ENCODE results near the gene CNGB1. TPM values are rescaled to one million over a fixed set of nuclear protein-coding genes. Genes with fewer than 3 reads are reported as not detected.

Gene CNGB1
- total RNA-seq, 1 experiment from 2014 or later = 0.04 TPM

DNA sequence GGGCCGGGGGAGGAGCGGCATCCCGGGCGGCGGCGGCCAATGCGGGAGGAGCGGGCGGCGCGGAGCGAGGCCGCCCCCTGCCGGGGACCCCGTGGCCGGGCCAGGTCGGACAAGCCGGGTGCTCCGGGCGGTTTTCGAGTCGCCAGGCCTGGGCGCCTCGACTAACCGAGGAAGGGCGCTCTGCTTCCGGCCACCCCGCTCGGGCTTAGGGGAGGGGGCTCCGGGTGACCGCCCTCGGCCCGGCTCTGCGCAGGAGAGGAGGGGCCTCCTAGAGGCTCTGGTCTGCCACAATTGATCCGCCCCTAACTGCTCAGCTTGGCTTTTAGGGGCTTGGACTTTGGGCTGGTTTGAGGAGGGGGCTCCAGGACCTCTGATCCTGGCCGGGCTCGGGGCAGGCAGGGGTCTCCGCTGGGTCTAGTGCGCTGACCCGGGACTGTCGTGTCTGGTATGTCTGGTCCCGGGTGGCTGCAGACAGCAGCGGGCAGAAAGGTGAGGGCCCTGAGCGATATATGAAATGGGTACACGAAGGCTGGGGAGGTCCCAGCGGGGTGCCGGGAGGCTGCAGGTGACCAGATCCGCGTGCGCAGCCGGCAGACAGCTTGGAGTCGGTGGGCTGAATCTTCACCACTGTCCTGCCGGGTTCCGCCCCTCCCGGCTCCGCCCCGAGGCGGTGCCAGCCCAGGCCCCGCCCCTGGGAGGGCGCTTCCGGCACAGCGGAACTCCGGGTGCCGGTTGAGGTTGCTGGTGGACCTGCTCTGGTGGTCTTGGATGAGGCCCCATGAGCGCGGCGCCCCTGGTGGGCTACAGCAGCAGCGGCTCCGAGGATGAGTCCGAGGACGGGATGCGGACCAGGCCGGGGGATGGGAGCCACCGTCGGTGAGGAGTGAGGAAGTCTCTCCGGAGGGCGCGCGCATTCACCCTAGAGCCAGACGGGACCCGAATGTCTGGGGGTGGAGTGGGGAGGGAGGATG, 30.1 kb upstream of the CNGB1 start, which contains the start of gene USB1:
TSS of gene USB1 (plus strand) at position 702 of the 971 bp plus-strand sequence. CDS start at position 779, 77 bp downstream.
- DNase-seq (peak; percentile 80), ATAC-seq (peak; percentile 78)
- no peaks in the 10 kb centered on the region for H3K27me3 ChIP-seq (ENCODE audit: low read length)
- no peak for TF ChIP-seq EZH2phosphoT487 (IDR thresholded peaks at IDR 0.05; ENCODE audit: borderline replicate concordance, low read length)
- TF ChIP-seq, protein P1, sequence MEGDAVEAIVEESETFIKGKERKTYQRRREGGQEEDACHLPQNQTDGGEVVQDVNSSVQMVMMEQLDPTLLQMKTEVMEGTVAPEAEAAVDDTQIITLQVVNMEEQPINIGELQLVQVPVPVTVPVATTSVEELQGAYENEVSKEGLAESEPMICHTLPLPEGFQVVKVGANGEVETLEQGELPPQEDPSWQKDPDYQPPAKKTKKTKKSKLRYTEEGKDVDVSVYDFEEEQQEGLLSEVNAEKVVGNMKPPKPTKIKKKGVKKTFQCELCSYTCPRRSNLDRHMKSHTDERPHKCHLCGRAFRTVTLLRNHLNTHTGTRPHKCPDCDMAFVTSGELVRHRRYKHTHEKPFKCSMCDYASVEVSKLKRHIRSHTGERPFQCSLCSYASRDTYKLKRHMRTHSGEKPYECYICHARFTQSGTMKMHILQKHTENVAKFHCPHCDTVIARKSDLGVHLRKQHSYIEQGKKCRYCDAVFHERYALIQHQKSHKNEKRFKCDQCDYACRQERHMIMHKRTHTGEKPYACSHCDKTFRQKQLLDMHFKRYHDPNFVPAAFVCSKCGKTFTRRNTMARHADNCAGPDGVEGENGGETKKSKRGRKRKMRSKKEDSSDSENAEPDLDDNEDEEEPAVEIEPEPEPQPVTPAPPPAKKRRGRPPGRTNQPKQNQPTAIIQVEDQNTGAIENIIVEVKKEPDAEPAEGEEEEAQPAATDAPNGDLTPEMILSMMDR (conservative IDR thresholded peaks at IDR 0.05; ENCODE audit: low read depth, low read length) = peak; percentile 48
- no peak for TF ChIP-seq EZH2 (IDR thresholded peaks at IDR 0.05; ENCODE audit: low read length, unreplicated experiment)
- POLR2A ChIA-PET (ENCODE audit: unreplicated experiment) = no interaction called here
- peak within 1 kb of the TSS; percentile 41; the same call in 1 of the 2 replicates for H3K27ac ChIP-seq (ENCODE audit: low read length)
- peaks cover 18% of the 10 kb centered on the region for H3K4me1 ChIP-seq (ENCODE audit: insufficient read depth, low read length)
- peak within 1 kb of the TSS; percentile 74 for H3K9ac ChIP-seq (ENCODE audit: low read length)
- no peaks in the 10 kb centered on the region for H4K20me1 ChIP-seq (ENCODE audit: low read length)
- peak within 1 kb of the TSS; percentile 82 for H2AFZ ChIP-seq (ENCODE audit: low read length)
- no TSS peak for BruUV-seq (replicated peaks)
- H3K4me3 ChIP-seq (ENCODE audit: low read length) = peak within 1 kb of the TSS; percentile 94
- no peaks in the 10 kb centered on the region for H3K79me2 ChIP-seq (ENCODE audit: low read length)
- CTCF ChIA-PET = interaction anchor here (0.6 kb wide), 1 partner anchor 264 kb away, joined by 3 read pairs; no protein-coding TSS in a partner anchor
- no peaks in the 10 kb centered on the region for H3K9me3 ChIP-seq (ENCODE audit: low read length)
- H3K9me2 ChIP-seq (replicated peaks; ENCODE audit: low read length) = no peaks in the 10 kb centered on the region
- no peaks in the 10 kb centered on the region for H3K36me3 ChIP-seq (ENCODE audit: low read depth, low read length)
- H3K4me2 ChIP-seq (ENCODE audit: low read length) = peak within 1 kb of the TSS; percentile 98
- intact Hi-C loops (cut with micrococcal nuclease) = loop anchor here (2.0 to 10.0 kb wide), 4 partner anchors 196 to 424 kb away; partner anchors contain the start of gene KIFC3
- no peaks in the 10 kb centered on the region for H3F3A ChIP-seq (ENCODE audit: low read length, unreplicated experiment)

DNA sequence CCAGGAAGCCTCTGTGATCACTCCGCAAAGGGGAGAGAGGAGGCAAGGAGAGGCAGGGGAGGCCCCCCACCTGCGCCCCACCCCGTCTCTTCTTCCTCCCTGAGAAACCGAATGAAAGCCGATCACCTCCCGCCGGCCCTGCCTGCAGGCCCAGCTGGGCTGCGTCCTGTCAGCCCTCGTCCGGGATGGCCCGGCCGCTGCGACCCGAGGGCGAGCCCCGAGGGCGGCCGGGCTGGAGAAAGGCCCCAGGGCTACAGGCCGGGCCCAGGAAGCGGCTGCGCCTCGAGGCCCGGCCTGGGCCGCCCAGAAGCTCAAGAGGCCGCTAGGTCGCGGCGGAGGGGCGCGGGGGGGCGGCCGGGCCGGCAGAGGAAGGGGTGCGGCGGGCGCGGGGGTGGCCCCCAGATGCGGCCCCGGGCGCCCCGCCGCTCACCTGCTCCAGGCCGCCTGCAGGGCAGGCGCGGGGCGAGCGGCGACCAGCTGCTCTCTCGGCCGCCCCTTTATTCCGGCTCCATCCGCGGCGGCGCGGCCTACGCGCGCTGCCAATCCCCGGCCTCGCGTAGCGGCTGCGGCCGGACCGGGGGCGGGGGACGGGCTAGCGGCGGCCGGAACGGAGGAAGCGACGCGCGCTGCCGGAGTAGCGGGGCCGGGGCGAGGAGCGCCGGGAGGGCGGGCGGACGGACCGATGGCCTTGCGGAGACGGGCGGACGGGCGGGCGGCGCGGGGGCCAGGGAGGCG, 29.2 kb upstream of the CNGB1 start, which contains the start of gene ZNF319:
TSS of gene ZNF319 (minus strand) at position 702 of the 735 bp plus-strand sequence. CDS start 2,407 bp downstream, outside the sequence.
- ChIA-PET CTCF (interaction anchor here (0.6 to 0.8 kb wide), 2 partner anchors 122 to 198 kb away, joined by 3 to 4 read pairs; partner anchors contain the start of gene KIFC3), POLR2A (ENCODE audit: unreplicated experiment) (no interaction called here)
- peak within 1 kb of the TSS; percentile 82 for H2AFZ ChIP-seq (ENCODE audit: low read length)
- no peaks in the 10 kb centered on the region for H3K9me3 ChIP-seq (ENCODE audit: low read length)
- H3K79me2 ChIP-seq (ENCODE audit: low read length) = no peaks in the 10 kb centered on the region
- peak within 1 kb of the TSS; percentile 41; the same call in 1 of the 2 replicates for H3K27ac ChIP-seq (ENCODE audit: low read length)
- H3K36me3 ChIP-seq (ENCODE audit: low read depth, low read length) = no peaks in the 10 kb centered on the region
- peak within 1 kb of the TSS; percentile 98 for H3K4me2 ChIP-seq (ENCODE audit: low read length)
- DNase-seq (no peak), ATAC-seq (peak; percentile 3)
- H3K4me1 ChIP-seq (ENCODE audit: insufficient read depth, low read length) = peaks cover 18% of the 10 kb centered on the region
- no peaks in the 10 kb centered on the region for H3K27me3 ChIP-seq (ENCODE audit: low read length)
- no peaks in the 10 kb centered on the region for H4K20me1 ChIP-seq (ENCODE audit: low read length)
- no TSS peak for BruUV-seq (replicated peaks)
- intact Hi-C loops (cut with micrococcal nuclease) = loop anchor here (2.0 to 10.0 kb wide), 4 partner anchors 195 to 423 kb away; partner anchors contain the start of gene KIFC3
- peak within 1 kb of the TSS; percentile 74 for H3K9ac ChIP-seq (ENCODE audit: low read length)
- TF ChIP-seq, protein P1 (conservative IDR thresholded peaks at IDR 0.05; ENCODE audit: low read depth, low read length) = no peak
- TF ChIP-seq EZH2 (IDR thresholded peaks at IDR 0.05; ENCODE audit: low read length, unreplicated experiment) = no peak
- TF ChIP-seq EZH2phosphoT487 (IDR thresholded peaks at IDR 0.05; ENCODE audit: borderline replicate concordance, low read length) = no peak
- H3K4me3 ChIP-seq (ENCODE audit: low read length) = peak within 1 kb of the TSS; percentile 94
- H3K9me2 ChIP-seq (replicated peaks; ENCODE audit: low read length) = no peaks in the 10 kb centered on the region
- no peaks in the 10 kb centered on the region for H3F3A ChIP-seq (ENCODE audit: low read length, unreplicated experiment)

All from PC-3 (cell line).